ENCODE measurements around the gene SLBP. TPM values are rescaled to one million over a fixed set of nuclear protein-coding genes. Genes with fewer than 3 reads are reported as not detected.

The SLBP gene
- total RNA-seq, 1 donor from 2014 or later: 31.9 TPM

DNA sequence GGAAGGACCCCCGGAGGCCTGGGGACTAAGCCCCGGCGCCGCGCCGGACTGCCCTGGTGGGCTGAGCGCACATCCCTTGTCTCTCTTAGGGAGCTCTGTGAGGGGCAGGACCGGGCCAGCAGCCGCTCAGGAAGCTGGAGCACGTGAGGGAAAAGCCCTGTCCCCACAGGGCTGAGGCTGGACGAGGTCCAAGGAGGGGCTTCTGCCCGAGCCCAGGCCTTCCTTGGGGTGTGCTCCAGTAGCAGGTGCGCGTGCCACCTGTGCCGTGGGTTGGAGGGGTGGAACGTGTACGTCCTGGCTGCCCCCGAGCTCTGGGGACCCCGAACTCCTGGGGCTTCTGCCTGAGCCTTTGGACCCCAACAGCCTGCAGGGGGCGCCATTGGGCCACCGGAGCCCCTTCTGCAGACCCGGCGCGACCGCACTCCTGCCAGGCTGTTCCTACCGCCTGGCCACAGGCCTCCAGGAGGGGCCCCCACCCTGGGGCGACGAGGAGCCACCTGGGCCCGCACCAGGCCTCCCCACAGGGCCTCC lies 36.4 kb upstream of the SLBP start:
- peak; percentile 86 for DNase-seq

DNA sequence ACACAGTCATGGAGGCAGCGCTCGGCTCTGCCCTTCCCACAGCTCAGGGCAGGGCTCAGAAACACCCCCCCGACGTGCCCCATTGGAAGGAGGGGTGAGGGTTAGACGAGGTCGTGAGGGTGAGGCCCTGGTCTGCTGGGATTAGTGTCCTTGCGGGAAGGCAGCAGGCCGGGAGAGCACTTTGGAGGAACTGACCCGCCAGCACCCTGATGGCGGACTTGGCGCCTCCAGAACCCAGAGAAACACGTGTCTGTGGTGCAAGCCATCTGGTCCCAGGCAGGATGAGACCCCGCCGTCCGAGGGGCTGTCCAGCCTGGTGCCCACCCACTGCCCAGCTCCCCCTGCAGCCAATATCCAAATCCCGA lies 35.5 kb upstream of the SLBP start:
- DNase-seq: no peak

DNA sequence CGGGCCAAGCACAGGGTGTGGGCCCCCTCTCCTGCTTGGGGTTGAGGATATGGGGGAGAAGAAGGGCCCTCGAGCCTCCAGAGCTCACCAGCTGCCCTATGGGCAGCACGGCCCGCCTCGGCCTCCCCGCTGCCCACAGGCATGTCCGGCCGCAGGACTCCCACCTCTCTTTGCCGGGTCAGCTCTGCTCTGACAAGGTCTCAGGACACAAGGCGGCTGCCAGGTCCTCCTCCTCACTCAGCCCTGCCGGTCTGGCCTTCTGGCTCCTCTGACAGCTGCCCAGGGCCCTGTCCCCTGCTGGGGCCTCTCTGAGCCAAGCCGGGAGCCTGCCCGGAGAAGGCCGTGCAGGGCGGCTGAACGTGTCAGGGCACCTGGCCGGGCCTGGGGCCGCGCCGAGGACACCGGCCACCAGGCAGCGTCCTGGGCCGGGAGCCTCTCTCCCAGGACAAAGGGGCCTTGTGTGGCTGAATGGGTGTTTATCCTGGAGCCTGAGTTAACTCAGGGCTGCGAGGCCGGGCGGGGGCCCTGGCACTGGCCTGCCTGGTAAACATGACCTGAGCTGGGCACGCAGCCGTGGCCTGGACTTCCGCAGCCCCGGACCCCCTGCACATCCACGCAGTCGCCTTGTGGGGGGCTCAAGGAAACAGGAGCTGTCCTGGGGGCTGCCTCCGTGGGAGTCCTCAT lies 34.9 kb upstream of the SLBP start:
- no peak for DNase-seq

DNA sequence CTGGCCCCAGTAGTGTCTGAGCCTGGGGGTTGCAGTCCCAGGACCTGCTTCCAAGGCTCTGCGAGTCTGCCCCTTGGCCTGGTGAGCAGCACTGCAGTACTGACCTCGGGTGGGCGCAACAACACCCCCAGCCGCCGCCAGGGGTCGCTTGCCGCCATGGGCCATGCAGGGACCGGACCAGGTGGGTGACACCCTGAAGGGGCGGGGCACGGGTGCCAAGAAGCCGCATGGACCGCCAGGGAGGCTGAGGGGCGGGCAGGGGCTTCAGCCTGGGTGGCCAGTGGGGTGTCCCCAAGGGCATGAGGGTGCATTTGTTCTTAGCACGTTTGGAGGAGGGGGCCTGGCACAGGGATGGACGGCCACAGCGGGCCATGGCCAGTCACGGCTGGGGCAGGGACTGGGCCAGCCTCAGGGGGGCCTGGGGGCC lies 34.2 kb upstream of the SLBP start:
- peak; percentile 79 for DNase-seq

DNA sequence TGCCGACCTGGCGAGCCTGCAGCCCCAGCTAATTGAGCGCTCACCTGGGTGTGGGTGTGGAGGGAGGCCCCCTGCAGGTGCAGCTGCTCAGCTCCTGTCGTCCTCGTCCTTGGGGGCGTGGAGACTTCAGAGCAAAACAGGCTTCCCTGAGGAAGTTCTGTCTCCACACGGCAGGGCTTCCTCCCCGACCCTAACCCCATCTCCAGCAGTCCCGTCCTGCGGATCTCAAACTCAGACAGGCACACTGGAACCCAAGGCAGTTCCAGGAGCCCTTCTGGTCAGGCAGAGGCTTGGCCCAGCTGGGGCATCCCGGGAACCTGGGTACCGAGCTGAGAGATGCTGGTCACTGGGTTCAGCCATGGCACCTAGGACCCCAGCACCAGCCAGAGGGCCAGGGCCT lies 33.6 kb upstream of the SLBP start:
- DNase-seq: no peak

DNA sequence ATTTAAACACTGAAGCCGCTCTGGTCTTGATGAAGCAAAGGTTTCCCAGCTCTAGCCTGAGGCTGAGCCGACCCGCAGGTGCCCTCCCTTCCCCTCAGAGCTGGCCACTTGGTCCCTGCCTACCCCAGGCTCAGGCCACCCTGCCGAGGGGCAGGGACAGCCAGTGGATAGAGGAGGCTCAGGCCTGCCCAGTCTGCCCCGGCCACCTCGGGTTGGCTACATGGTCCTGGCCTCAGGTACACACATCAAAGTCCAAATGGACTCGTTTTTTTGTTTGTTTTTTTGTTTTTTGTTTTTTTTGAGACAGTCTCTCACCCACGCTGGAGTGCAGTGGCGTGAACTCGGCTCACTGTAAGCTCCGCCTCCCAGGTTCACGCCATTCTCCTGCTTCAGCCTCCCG lies 33.0 kb upstream of the SLBP start:
- DNase-seq: no peak

DNA sequence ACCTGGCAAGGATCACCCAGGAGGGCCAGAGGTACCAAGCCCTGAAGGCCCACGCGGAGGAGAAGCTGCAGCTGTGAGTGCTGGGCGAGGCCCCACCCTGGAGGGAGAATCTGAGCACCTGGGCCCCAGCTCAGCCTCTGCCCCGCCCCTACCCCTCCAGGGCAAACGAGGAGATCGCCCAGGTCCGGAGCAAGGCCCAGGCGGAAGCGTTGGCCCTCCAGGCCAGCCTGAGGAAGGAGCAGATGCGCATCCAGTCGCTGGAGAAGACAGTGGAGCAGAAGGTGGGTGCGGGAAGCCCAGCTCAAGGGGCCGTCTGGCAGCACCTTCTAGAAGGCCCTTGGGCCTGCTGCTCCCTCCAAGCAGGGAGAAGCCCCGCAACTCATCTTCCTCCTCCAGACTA lies 32.4 kb upstream of the SLBP start:
- no peak for DNase-seq

DNA sequence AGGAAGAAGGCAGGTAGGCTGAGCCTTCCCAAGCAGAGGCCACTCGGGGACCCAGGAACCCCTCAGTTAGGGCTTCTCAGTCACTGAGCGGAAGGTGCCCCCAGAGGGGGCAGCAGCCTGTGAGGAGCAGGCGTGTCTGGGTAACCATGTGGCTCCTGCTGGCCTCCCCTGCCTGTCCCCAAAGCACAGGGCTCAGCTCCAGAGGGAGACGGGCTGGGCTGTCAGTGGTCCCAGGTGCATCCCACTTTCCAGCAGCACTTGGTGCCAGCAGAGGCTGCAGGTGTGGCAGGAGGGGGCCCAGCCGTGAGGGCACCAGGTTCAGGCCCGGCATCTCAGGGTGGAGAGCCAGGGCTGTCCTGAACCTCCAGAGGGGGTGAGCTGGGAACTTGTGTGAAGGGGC lies 31.9 kb upstream of the SLBP start:
- no peak for DNase-seq

DNA sequence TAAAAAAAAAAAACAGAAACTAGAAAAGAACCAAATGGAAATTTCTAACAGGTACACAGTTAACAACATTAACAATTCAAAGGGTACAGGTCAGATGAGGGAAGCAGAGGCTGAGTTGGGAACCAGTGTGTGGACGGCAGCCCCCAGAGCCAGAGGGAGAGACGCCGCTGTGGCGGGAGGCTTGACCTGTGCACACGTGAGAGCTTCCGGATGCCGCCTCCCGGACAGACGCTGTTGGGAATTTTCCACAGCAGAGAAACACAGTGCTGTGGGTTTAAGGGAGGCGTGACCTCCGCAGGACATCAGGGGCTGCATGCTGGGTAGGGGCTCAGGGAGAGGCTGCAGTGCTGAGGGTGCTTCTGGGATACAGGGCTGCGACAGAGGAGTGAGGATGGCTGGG lies 31.4 kb upstream of the SLBP start:
- no peak for DNase-seq

DNA sequence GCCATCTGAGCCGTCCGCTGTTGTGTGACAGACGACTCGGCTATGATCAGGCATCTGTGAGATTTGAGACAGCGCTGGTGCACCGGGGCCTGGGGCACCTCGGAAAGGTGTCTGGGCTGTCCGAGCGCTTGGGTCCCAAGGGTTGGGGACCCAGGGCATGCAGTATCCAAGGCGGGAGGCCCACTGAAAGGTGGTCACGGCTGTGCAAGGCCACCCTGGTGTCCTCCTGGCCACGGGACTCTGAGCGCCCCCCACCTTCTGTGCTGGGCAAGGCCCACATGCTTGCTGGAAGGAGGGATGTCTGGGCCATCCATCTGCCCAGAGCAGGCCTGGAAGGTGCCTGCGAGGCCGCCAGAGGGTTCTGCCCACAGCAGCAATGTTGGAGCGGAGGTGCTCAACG lies 29.1 kb upstream of the SLBP start:
- DNase-seq: no peak

DNA sequence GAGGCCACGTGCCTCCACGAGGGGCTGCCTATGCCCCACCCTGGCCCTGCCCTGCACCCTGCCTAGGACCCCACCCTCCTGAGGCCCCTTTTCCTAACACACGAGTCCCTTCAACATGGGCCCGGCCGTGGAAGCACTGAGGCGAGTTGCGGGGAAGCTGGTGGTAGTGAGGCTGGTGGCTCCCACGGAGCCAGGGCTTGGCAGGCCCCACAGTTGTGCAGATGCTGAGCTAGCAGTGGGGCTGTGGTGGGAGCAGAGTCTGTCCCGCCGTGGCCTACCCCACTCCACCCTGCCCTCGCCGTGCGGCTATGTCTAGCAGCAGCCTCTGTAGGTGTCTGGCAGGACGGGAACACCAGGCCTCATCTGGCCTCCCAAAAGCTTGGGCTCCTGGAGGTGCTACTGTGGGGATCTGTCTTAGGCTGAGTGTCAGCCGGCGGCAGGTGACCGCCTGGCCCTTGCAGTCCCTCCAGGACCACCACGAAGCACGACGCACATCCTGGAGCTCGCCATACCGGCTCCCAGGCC lies 28.0 kb upstream of the SLBP start:
- DNase-seq: no peak

DNA sequence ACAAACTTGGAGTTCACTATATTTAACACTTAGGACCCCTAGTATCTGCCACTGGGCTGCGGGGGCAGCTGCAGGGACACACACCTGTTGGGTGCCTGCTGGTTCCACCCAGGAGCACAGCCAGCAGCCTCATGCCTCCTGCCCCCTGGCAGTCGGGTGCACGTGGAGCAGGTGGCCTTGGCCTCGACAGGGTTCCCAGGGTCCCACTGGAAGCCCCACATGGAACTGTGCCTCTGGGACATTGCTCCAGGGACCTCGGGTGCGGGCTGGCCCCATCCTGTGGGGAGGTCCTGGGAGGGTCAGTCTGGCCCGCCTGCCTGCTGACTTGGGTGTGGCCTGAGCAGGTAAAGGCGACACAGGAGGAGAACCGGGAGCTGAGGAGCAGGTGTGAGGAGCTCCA lies 27.2 kb upstream of the SLBP start:
- DNase-seq: no peak

DNA sequence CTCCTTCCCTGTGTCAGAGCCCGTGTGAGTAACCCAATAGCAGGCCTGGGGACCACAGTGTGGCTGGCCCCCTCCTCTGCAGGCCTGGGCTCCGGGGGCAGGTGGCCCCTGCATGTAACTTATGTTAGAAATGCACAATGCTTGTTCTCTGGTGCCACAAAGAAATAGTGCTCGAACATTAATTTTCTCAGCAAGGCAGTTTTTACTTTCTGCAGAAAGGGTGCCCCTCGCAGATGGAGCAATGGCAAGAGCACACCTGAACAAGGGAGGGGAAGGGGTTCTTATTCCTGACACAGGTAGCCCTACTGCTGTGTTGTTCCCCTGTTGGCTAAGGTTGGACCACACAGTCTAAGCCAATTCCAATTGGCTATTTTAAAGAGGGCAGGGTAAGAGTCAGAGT lies 26.3 kb upstream of the SLBP start:
- no peak for DNase-seq

DNA sequence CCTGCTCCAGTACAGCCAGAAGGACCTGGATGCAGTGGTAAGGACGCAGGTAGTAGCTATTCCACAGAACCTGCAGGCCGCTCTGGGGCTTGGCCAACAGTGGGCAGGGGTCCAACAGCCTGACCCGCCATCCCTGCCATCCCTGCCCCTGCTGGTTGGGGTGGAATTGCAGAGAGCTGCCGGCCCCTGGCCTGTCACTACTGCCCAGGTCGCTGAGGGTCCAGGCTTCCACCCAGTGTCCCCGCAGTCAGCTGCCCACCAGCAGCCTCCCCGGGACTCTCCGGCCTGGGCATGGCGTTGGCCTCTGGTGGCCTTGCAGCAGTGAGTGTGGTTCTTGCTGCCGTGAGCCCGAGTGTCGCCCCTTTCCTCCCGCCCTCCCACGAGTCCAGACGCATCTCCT lies 25.5 kb upstream of the SLBP start:
- DNase-seq: no peak

DNA sequence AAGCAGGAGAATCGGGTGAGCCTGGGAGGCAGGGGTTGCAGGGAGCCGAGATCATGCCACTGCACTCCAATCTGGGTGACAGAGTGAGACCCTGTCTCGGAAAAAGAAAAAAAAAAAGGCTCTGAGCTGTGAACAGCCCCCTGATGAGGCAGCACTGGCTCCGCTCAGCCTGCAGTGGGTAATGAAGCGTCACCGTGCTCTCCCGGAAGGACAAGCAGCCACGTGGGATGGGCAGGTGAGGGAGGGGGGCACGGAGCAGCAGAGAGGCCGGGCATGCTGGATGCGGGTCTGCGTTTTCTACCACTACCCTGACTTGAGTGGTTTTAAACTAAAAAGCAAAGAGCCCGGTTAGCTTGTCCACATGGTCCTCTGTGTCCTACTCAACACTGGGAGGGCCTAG lies 24.7 kb upstream of the SLBP start:
- no peak for DNase-seq

DNA sequence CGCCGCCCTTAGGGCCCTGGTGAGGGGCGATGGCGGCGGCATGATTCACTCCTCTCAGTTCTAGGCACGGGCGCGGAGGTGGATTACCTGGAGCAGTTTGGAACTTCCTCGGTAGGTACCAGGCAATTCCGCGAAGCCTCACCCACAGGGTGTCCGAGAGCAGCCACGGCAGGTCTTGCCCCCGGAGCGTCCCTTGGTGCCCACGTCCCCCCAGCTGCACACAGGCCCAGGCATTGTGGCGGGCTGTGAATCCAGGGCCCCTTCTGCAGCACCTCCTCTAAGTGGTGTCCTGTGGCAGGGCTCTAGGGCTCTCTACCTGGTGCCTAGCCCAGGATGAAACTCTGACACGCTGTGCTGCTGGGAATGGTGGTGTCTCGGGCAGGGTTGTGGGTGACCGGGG lies 23.1 kb upstream of the SLBP start:
- no peak for DNase-seq

DNA sequence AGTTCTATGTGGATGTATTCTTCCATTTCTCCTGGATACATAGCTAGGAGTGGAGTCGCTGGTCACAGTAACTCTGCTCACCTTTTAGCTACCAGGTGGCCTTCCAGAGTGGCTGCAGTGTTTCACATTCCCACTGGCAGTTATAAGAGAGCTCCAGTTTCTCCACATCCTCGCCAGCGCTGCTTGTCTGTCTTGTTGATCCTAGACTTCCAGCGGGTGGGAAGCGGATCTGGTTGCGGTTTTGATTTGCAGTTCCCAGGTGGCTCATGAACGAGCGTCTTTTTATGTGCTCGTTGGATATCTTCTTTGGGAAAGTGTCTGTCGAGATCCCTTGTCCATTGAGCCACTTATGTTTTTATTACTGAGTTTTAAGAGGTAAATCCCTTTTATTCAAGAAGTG lies 20.8 kb upstream of the SLBP start:
- no peak for DNase-seq

DNA sequence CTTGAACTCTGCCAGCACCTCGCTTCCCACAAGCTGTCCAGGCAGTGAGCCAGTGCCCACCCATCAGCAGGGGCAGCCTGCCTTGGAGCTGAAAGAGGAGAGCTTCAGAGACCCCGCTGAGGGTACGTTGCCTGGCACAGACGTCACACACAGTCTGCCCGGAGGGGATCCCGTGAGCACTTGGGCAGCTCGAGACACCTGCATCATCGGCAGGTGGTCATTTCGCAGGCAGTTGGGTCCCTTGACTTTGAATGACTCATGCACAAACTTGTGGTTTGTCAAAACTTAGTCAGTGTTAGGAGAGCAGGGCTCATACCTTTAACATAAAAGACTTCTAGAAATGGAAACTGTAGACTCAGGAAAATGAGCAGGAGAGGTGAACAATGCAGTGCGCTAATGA lies 19.1 kb upstream of the SLBP start:
- no peak for DNase-seq

DNA sequence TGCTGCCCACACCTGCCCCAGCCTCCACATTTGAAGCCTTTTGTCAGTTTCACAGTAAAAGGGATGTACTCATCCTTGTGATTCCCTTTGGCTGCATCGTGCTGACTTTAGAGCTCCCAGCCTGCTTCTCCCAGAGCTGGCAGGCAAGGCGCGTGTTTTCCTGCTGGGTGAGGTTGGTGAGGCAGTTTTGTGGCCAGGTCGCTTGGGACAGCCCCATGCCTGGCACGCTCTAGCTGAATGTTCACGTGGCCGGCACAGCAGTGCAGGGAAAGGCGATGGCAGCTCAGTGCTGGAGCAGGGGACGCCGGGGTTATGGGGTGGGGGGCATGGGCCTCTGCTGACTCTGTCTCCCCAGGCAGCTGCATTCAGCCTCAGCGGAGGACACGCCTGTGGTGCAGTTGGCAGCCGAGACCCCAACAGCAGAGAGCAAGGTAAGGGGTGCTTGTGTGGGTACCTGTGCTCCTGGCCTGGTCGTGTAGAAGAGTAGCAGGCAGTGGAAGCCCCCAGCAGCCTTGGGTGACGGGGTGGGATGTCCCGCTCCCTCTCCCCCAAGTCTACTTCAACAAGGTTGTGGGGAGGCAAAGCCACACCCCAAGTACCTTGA lies 18.5 kb upstream of the SLBP start:
- no peak for DNase-seq

DNA sequence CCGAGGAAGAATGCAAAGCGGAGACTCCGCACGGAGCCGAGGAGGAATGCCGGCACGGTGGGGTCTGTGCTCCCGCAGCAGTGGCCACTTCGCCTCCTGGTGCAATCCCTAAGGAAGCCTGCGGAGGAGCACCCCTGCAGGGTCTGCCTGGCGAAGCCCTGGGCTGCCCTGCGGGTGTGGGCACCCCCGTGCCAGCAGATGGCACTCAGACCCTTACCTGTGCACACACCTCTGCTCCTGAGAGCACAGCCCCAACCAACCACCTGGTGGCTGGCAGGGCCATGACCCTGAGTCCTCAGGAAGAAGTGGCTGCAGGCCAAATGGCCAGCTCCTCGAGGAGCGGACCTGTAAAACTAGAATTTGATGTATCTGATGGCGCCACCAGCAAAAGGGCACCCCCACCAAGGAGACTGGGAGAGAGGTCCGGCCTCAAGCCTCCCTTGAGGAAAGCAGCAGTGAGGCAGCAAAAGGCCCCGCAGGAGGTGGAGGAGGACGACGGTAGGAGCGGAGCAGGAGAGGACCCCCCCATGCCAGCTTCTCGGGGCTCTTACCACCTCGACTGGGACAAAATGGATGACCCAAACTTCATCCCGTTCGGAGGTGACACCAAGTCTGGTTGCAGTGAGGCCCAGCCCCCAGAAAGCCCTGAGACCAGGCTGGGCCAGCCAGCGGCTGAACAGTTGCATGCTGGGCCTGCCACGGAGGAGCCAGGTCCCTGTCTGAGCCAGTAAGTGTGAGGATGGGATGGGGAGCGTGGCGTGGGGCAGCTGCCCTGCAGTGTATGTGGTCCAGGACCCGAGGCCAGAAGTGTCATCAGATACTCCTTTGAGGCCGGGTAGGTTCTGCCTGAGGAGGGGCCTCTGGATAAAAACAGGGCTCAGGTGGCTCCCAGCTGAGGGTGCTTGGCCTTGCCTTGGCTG lies 16.2 kb upstream of the SLBP start:
- DNase-seq: no peak

DNA sequence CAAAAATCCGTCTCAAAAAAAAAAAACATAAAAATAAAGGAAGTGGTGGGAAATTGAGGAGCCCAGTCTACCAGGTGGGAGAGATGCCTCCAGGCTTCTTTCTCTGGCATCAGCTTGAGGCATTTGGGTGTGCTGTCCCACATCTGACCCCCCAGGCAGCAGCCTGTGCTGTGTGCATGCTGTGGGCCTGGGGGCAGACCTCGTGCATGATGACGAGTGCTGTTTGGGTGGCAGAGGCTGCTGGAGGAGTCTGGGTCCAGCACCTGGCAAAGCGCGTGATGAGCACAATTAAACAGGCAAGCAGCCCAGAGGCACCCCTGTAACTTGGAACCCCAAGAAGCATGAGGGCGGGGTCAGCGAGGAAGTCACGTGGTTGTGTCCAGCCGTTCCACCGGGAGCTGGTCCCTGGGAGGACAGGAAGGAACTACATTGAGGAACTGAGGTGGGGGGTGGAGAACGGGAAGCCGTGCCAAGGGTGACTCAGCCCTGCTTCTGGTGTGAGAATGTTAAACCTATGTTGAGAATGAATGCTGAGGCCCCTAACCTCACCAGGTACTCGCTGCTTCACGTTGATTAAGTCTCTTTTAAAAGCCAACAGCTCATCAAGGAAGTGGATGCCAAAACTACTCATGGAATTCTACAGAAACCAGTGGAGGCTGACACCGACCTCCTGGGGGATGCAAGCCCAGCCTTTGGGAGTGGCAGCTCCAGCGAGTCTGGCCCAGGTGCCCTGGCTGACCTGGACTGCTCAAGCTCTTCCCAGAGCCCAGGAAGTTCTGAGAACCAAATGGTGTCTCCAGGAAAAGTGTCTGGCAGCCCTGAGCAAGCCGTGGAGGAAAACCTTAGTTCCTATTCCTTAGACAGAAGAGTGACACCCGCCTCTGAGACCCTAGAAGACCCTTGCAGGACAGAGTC lies 15.3 kb upstream of the SLBP start:
- DNase-seq: no peak

Measured in tongue (tissue), 2 donors.